PC-9 (cell line): ENCODE results near the gene TSHR. TPM values are rescaled to one million over a fixed set of nuclear protein-coding genes. Genes with fewer than 3 reads are reported as not detected.
A peak's percentile ranks its signal among the peaks of the same experiment; 100 is the strongest.

Source experiments
- BruUV-seq: library from RNA; stranded (reverse); fragments of 400-500 nt; replicated peaks from 2 replicates; lab custom pipeline; 2021; lab: Mats Ljungman, UMichigan
- CTCF ChIA-PET: fragments of 300-600 bp; sonication (Branson Sonifier 250); formaldehyde crosslinking; loops from one replicate; lab custom pipeline; 2022; ENCODE audit warnings: antibody characterized with exemption; lab: Charles Lee
- POLR2A ChIA-PET: fragments of 300-600 bp; sonication (Branson Sonifier 250); formaldehyde crosslinking; loops from one replicate; lab custom pipeline; 2022; ENCODE audit warnings: antibody characterized with exemption; ENCODE audit not compliant: unreplicated experiment; lab: Charles Lee
- DNase-seq, 2 experiments: peaks; one replicate each; pipeline versions ENCODE4 v3.0.0 to v3.0.0-alpha.2; 2015 to 2022; ENCODE audit warnings: mixed read lengths in 1 of 2
- H2AFZ ChIP-seq: fragments of 200-600 bp; sonication (generic); 2 replicates; pipeline ENCODE4 v1.8.1; 2017; ENCODE audit warnings: antibody characterized with exemption
- H3F3A ChIP-seq: fragments of 200-600 bp; sonication (generic); 2 replicates; pipeline ENCODE4 v1.8.1; 2017; ENCODE audit warnings: antibody characterized with exemption, mild to moderate bottlenecking, low read depth; ENCODE audit not compliant: insufficient read depth
- H3K27ac ChIP-seq: fragments of 200-600 bp; sonication (generic); 2 replicates; pipeline ENCODE4 v1.6.1; 2016; ENCODE audit warnings: mixed run types
- H3K27me3 ChIP-seq: fragments of 200-600 bp; sonication (generic); 2 replicates; pipeline ENCODE4 v1.6.1; 2016; ENCODE audit warnings: low read depth, mixed run types; ENCODE audit not compliant: insufficient read depth
- H3K36me3 ChIP-seq: fragments of 200-600 bp; sonication (generic); 2 replicates; pipeline ENCODE4 v1.6.1; 2016; ENCODE audit warnings: low read depth, mixed run types
- H3K4me1 ChIP-seq: fragments of 200-600 bp; sonication (generic); replicated peaks from 2 replicates; pipeline ENCODE4 v1.6.1; 2016; ENCODE audit warnings: mixed run types; ENCODE audit not compliant: insufficient read depth
- H3K4me2 ChIP-seq: fragments of 200-600 bp; sonication (generic); 2 replicates; pipeline ENCODE4 v1.6.1; 2017; ENCODE audit warnings: mixed run types
- H3K4me3 ChIP-seq: fragments of 200-600 bp; sonication (generic); 2 replicates; pipeline ENCODE4 v1.6.1; 2016; ENCODE audit warnings: mixed run types
- H3K79me2 ChIP-seq: fragments of 200-600 bp; sonication (generic); 2 replicates; pipeline ENCODE4 v1.6.1; 2017; ENCODE audit warnings: low read depth, mixed run types
- H3K9me2 ChIP-seq: fragments of 200-600 bp; sonication (generic); 2 replicates; pipeline ENCODE4 v1.8.1; 2017; ENCODE audit warnings: mild to moderate bottlenecking; ENCODE audit not compliant: insufficient read depth
- H3K9me3 ChIP-seq: fragments of 200-600 bp; sonication (generic); 2 replicates; pipeline ENCODE4 v1.8.1; 2016; ENCODE audit warnings: low read depth; ENCODE audit not compliant: insufficient read depth
- H4K20me1 ChIP-seq: fragments of 200-600 bp; sonication (generic); 2 replicates; pipeline ENCODE4 v1.8.1; 2017; ENCODE audit not compliant: insufficient read depth
- CTCF ChIP-seq: fragments of 200-600 bp; sonication (generic); conservative IDR thresholded peaks from 2 replicates; pipeline ENCODE4 v1.6.1; 2017; ENCODE audit warnings: mixed run types, antibody characterized with exemption, mild to moderate bottlenecking, moderate library complexity
- EZH2 ChIP-seq: fragments of 200-600 bp; sonication (generic); IDR thresholded peaks from 2 replicates; pipeline ENCODE4 v1.8.0; 2017; ENCODE audit warnings: antibody characterized with exemption, low read depth
- intact Hi-C: fragments of 100-400 bp; cut with micrococcal nuclease; formaldehyde crosslinking; loops from one replicate; pipeline ENCODE4 v1.10.0; 2022; ENCODE audit not compliant: unreplicated experiment
- total RNA-seq: library from RNA; stranded (reverse); gene quantifications from 2 replicates; pipeline ENCODE4 v1.2.3, GENCODE V29; 2021

The TSHR gene
- total RNA-seq, 1 experiment from 2014 or later: not detected

- TF ChIP-seq EZH2 (no peak), CTCF (no peak)
- Histone ChIP-seq H3K9me2 (no peaks in the 10 kb centered on the region), H4K20me1 (no peaks in the 10 kb centered on the region), H3K36me3 (no peaks in the 10 kb centered on the region), H3K79me2 (peaks cover 12% of the 10 kb centered on the region; the same call in 1 of the 2 replicates), H3K9me3 (no peaks in the 10 kb centered on the region), H3K4me3 (no peak overlapping the region), H3K27me3 (no peaks in the 10 kb centered on the region), H3K4me2 (no peak overlapping the region), H3K27ac (0 out of 2 replicates have a peak overlapping the region, but pooled peaks have one; percentile 3), H3K4me1 (peaks cover 10% of the 10 kb centered on the region; the same call in 1 of the 2 replicates), H2AFZ (no peak overlapping the region), H3F3A (no peaks in the 10 kb centered on the region)
- ChIA-PET CTCF (no interaction called here), POLR2A (no interaction called here)
- BruUV-seq: no TSS peak
- intact Hi-C loops: no loop called here
- DNase-seq: peak in 1 of 2 experiments; percentile 45
These were observed 24.5 kb upstream of the TSHR start for GRCh38 chr14:80930836-80931389.

- no peak for TF ChIP-seq EZH2
- no peak for TF ChIP-seq CTCF
- Histone ChIP-seq H3F3A (no peaks in the 10 kb centered on the region), H3K27me3 (no peaks in the 10 kb centered on the region), H3K79me2 (peaks cover 12% of the 10 kb centered on the region; the same call in 1 of the 2 replicates), H3K4me1 (peaks cover 10% of the 10 kb centered on the region; the same call in 1 of the 2 replicates), H3K4me2 (no peak overlapping the region), H3K36me3 (no peaks in the 10 kb centered on the region), H3K9me3 (no peaks in the 10 kb centered on the region), H3K4me3 (no peak overlapping the region), H4K20me1 (no peaks in the 10 kb centered on the region), H2AFZ (no peak overlapping the region), H3K9me2 (no peaks in the 10 kb centered on the region), H3K27ac (no peak overlapping the region)
- intact Hi-C loops: no loop called here
- ChIA-PET POLR2A (no interaction called here), CTCF (no interaction called here)
- no TSS peak for BruUV-seq
- no peak for DNase-seq
These were observed 22.1 kb upstream of the TSHR start for GRCh38 chr14:80933282-80933681.

GRCh38 chr14:80933686-80934085, 21.7 kb upstream of the TSHR start:
- H3K4me3 ChIP-seq: no peak overlapping the region
- TF ChIP-seq EZH2 (no peak), CTCF (no peak)
- ChIA-PET CTCF (no interaction called here), POLR2A (no interaction called here)
- no TSS peak for BruUV-seq
- no peaks in the 10 kb centered on the region for H4K20me1 ChIP-seq
- H3F3A ChIP-seq: no peaks in the 10 kb centered on the region
- intact Hi-C loops: no loop called here
- DNase-seq: no peak
- no peak overlapping the region for H3K4me2 ChIP-seq
- no peak overlapping the region for H2AFZ ChIP-seq
- H3K27ac ChIP-seq: no peak overlapping the region
- no peaks in the 10 kb centered on the region for H3K27me3 ChIP-seq
- H3K79me2 ChIP-seq: peaks cover 12% of the 10 kb centered on the region; the same call in 1 of the 2 replicates
- H3K4me1 ChIP-seq: peaks cover 10% of the 10 kb centered on the region; the same call in 1 of the 2 replicates
- no peaks in the 10 kb centered on the region for H3K9me2 ChIP-seq
- no peaks in the 10 kb centered on the region for H3K36me3 ChIP-seq
- no peaks in the 10 kb centered on the region for H3K9me3 ChIP-seq
